Endothelial cell of umbilical vein (primary cell): Measurements from ENCODE around the gene AKAP13.

Experiments
- EZH2 ChIP-seq: IDR thresholded peaks from 2 replicates; pipeline ENCODE4 v1.6.1; 2012; ENCODE audit warnings: borderline replicate concordance, low read depth, mild to moderate bottlenecking, moderate library complexity, low read length, inconsistent platforms; ENCODE audit not compliant: severe bottlenecking
- POLR2A ChIP-seq: IDR thresholded peaks from 2 replicates; pipeline ENCODE4 v1.6.1; 2012; ENCODE audit warnings: low read depth, mild to moderate bottlenecking, control low read depth, low read length
- TF ChIP-seq, protein P1 (sequence below), 2 donors: IDR thresholded peaks; 1 replicate in 1 of 2; 2 replicates in 1 of 2; pipeline ENCODE4 v1.5.1; 2011; ENCODE audit warnings: low read length in 2 of 2, mild to moderate bottlenecking in 2 of 2, moderate library complexity in 2 of 2, control low read depth in 1 of 2, inconsistent platforms in 1 of 2, low read depth in 1 of 2; ENCODE audit not compliant: insufficient read depth in 1 of 2; ENCODE audit errors: extremely low read depth in 1 of 2

- TF ChIP-seq, protein P1, sequence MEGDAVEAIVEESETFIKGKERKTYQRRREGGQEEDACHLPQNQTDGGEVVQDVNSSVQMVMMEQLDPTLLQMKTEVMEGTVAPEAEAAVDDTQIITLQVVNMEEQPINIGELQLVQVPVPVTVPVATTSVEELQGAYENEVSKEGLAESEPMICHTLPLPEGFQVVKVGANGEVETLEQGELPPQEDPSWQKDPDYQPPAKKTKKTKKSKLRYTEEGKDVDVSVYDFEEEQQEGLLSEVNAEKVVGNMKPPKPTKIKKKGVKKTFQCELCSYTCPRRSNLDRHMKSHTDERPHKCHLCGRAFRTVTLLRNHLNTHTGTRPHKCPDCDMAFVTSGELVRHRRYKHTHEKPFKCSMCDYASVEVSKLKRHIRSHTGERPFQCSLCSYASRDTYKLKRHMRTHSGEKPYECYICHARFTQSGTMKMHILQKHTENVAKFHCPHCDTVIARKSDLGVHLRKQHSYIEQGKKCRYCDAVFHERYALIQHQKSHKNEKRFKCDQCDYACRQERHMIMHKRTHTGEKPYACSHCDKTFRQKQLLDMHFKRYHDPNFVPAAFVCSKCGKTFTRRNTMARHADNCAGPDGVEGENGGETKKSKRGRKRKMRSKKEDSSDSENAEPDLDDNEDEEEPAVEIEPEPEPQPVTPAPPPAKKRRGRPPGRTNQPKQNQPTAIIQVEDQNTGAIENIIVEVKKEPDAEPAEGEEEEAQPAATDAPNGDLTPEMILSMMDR (IDR thresholded peaks at IDR 0.05; ENCODE audit: extremely low read depth in 1 of 2, insufficient read depth in 1 of 2, low read depth in 1 of 2, low read length in 2 of 2) = no peak
- no peak for TF ChIP-seq EZH2
- TF ChIP-seq POLR2A = no peak
Measured at GRCh38 chr15:85792912-85793590, 412.6 kb downstream of the AKAP13 start.
